IMR-90 (cell line): Measurements from ENCODE around the gene EEF2K. TPM values are rescaled to one million over a fixed set of nuclear protein-coding genes. Genes with fewer than 3 reads are reported as not detected.

ENCODE experiments used
- ATAC-seq: fragments of 200-7000 bp; cut with Tn5 transposase; 2 replicates; pipeline ENCODE4 v1.9.1; 2020; ENCODE audit warnings: low read depth, mild to moderate bottlenecking, moderate library complexity
- BruUV-seq: library from RNA; stranded (reverse); fragments of 400-500 nt; replicated peaks from 2 replicates; lab custom pipeline; 2021; lab: Mats Ljungman, UMichigan
- CTCF ChIA-PET: fragments of 300-600 bp; formaldehyde crosslinking; extraction: SDS; loops from one replicate; lab custom pipeline; 2021; ENCODE audit warnings: antibody characterized with exemption; lab: Yijun Ruan, JAX
- POLR2A ChIA-PET: fragments of 300-600 bp; sonication (Branson Sonifier 250); formaldehyde crosslinking; loops from one replicate; lab custom pipeline; 2022; ENCODE audit warnings: antibody characterized with exemption; ENCODE audit not compliant: unreplicated experiment; lab: Charles Lee
- DNase-seq: peaks from one replicate; pipeline ENCODE4 v3.0.0; 2013
- H2AFZ ChIP-seq: replicated peaks from 2 replicates; pipeline ENCODE3; 2013; ENCODE audit warnings: low read length, mild to moderate bottlenecking; ENCODE audit not compliant: poor library complexity
- H2AK5ac ChIP-seq: 2 replicates; pipeline ENCODE4 v1.6.1; 2013; ENCODE audit warnings: low read depth, low read length, inconsistent platforms
- H2AK9ac ChIP-seq: replicated peaks from 2 replicates; pipeline ENCODE3; 2013; ENCODE audit warnings: mild to moderate bottlenecking, low read depth, low read length, moderate library complexity; ENCODE audit not compliant: poor library complexity
- H2BK120ac ChIP-seq: 2 replicates; pipeline ENCODE4 v1.6.1; 2013; ENCODE audit warnings: low read depth, low read length, inconsistent platforms
- H2BK15ac ChIP-seq: 3 replicates; pipeline ENCODE4 v1.6.1; 2013; ENCODE audit warnings: low read depth, low read length, inconsistent platforms
- H2BK20ac ChIP-seq: 2 replicates; pipeline ENCODE4 v1.6.1; 2013; ENCODE audit warnings: low read depth, mild to moderate bottlenecking, inconsistent platforms, low read length, moderate library complexity
- H2BK5ac ChIP-seq: 2 replicates; pipeline ENCODE4 v1.6.1; 2013; ENCODE audit warnings: mild to moderate bottlenecking, low read depth, low read length, inconsistent platforms; ENCODE audit not compliant: poor library complexity, severe bottlenecking
- H3K14ac ChIP-seq: replicated peaks from 2 replicates; pipeline ENCODE4 v1.6.1; 2013; ENCODE audit warnings: low read depth, low read length, inconsistent platforms
- H3K18ac ChIP-seq: 2 replicates; pipeline ENCODE4 v1.6.1; 2013; ENCODE audit warnings: low read depth, low read length, control low read depth
- H3K23ac ChIP-seq: 2 replicates; pipeline ENCODE4 v1.6.1; 2013; ENCODE audit warnings: low read depth, low read length, inconsistent platforms
- H3K27ac ChIP-seq: 2 replicates; pipeline ENCODE4 v1.5.1; 2013; ENCODE audit warnings: mild to moderate bottlenecking, control low read depth, low read length; ENCODE audit not compliant: insufficient read depth
- H3K27me3 ChIP-seq: 2 replicates; pipeline ENCODE4 v1.6.1; 2013; ENCODE audit warnings: low read length; ENCODE audit not compliant: control insufficient read depth, insufficient read depth
- H3K36me3 ChIP-seq: 2 replicates; pipeline ENCODE4 v1.6.1; 2013; ENCODE audit warnings: low read length, mixed read lengths; ENCODE audit not compliant: control insufficient read depth, insufficient read depth
- H3K4ac ChIP-seq: 2 replicates; pipeline ENCODE4 v1.6.1; 2013; ENCODE audit warnings: low read depth, low read length, inconsistent platforms
- H3K4me1 ChIP-seq: 2 replicates; pipeline ENCODE4 v1.6.1; 2013; ENCODE audit warnings: low read length, mixed read lengths; ENCODE audit not compliant: control insufficient read depth, insufficient read depth
- H3K4me2 ChIP-seq: 2 replicates; pipeline ENCODE4 v1.6.1; 2013; ENCODE audit warnings: low read depth, mild to moderate bottlenecking, control low read depth, low read length, moderate library complexity
- H3K4me3 ChIP-seq: 2 replicates; pipeline ENCODE4 v1.5.1; 2013; ENCODE audit warnings: low read depth, mild to moderate bottlenecking, control low read depth, low read length, moderate library complexity; ENCODE audit not compliant: insufficient read depth
- H3K56ac ChIP-seq: 2 replicates; pipeline ENCODE4 v1.6.1; 2013; ENCODE audit warnings: low read length, inconsistent platforms; ENCODE audit not compliant: insufficient read depth; ENCODE audit errors: extremely low read depth
- H3K79me1 ChIP-seq, 2 experiments: 2 replicates each; pipeline ENCODE4 v1.6.1; 2013; ENCODE audit warnings: low read length in 2 of 2, inconsistent platforms in 1 of 2, low read depth in 1 of 2
- H3K9ac ChIP-seq: 2 replicates; pipeline ENCODE4 v1.6.1; 2013; ENCODE audit warnings: low read depth, low read length, control low read depth
- H3K9me1 ChIP-seq: 2 replicates; pipeline ENCODE4 v1.6.1; 2013; ENCODE audit warnings: low read length, inconsistent platforms; ENCODE audit not compliant: insufficient read depth
- H3K9me3 ChIP-seq: 2 replicates; pipeline ENCODE4 v1.6.1; 2013; ENCODE audit warnings: low read length; ENCODE audit not compliant: control insufficient read depth, insufficient read depth
- H4K20me1 ChIP-seq: 2 replicates; pipeline ENCODE4 v1.6.1; 2013; ENCODE audit warnings: low read length, inconsistent platforms; ENCODE audit not compliant: insufficient read depth
- H4K5ac ChIP-seq: 2 replicates; pipeline ENCODE4 v1.6.1; 2013; ENCODE audit warnings: mild to moderate bottlenecking, low read depth, low read length, control low read depth
- H4K8ac ChIP-seq, 2 experiments: 2 replicates each; pipeline ENCODE4 v1.6.1; 2013; ENCODE audit warnings: low read depth in 2 of 2, low read length in 2 of 2, control low read depth in 1 of 2, inconsistent platforms in 1 of 2
- H4K91ac ChIP-seq: 2 replicates; pipeline ENCODE4 v1.6.1; 2013; ENCODE audit warnings: low read depth, low read length, inconsistent platforms; ENCODE audit not compliant: insufficient read depth
- ELK1 ChIP-seq: fragments of 150-350 bp; IDR thresholded peaks from 2 replicates; pipeline ENCODE4 v1.6.1; 2016; ENCODE audit warnings: low read depth, mild to moderate bottlenecking, low read length, moderate library complexity, borderline replicate concordance
- MAZ ChIP-seq: IDR thresholded peaks from 2 replicates; pipeline ENCODE4 v1.6.1; 2012; ENCODE audit warnings: low read depth, mild to moderate bottlenecking, low read length, improper control_type of control experiment, moderate library complexity, borderline replicate concordance
- RCOR1 ChIP-seq: IDR thresholded peaks from 2 replicates; pipeline ENCODE4 v1.6.1; 2012; ENCODE audit warnings: mild to moderate bottlenecking, low read length, improper control_type of control experiment; ENCODE audit not compliant: insufficient replicate concordance
- SMC3 ChIP-seq: fragments of 150-350 bp; IDR thresholded peaks from 2 replicates; pipeline ENCODE4 v1.6.1; 2016; ENCODE audit warnings: low read depth, mild to moderate bottlenecking, antibody characterized with exemption, low read length, moderate library complexity
- dilution Hi-C: fragments of 300-500 bp; cut with HindIII; formaldehyde crosslinking; loops from one replicate; pipeline ENCODE4 v1.14.3; 2018; ENCODE audit warnings: low sequenced_read_pairs; ENCODE audit not compliant: unreplicated experiment
- in situ Hi-C: fragments of 300-500 bp; cut with MboI; formaldehyde crosslinking; loops from 3 replicates; pipeline ENCODE4 v1.14.3; 2019; ENCODE audit warnings: low sequenced_read_pairs, inconsistent platforms, mixed read lengths
- intact Hi-C: fragments of 100-400 bp; cut with micrococcal nuclease; formaldehyde crosslinking; loops from 2 replicates; pipeline ENCODE4 v1.10.0; 2022
- polyA plus RNA-seq, 3 experiments: library from polyadenylated mRNA; depleted of rRNA; stranded (reverse); fragments of >200 nt; gene quantifications; 2 replicates each; pipeline ENCODE4 v1.2.3, GENCODE V29; 2012; ENCODE audit warnings: low replicate concordance in 1 of 3
- total RNA-seq: library from RNA; depleted of rRNA; stranded (reverse); fragments of >200 nt; gene quantifications from 2 replicates; pipeline ENCODE4 v1.2.3, GENCODE V29; 2012

Gene EEF2K
- total and polyA plus RNA-seq, 2 of the 4 experiments (the other 2 are of a cell fraction) = 9.7 to 16.5 TPM

- H3K4me3 ChIP-seq = no peak overlapping the region
- no peaks in the 10 kb centered on the region; the same call in 1 of the 2 replicates for H3K9me1 ChIP-seq
- H4K20me1 ChIP-seq = peaks cover under 1% of the 10 kb centered on the region; the same call in 1 of the 2 replicates
- no peaks in the 10 kb centered on the region for H3K36me3 ChIP-seq
- H2BK120ac ChIP-seq = peak overlapping the region; percentile 60
- intact Hi-C loops = loop anchor here (10.0 kb wide), 1 partner anchor 208 kb away; no protein-coding TSS in a partner anchor
- H4K91ac ChIP-seq = peak overlapping the region; percentile 91
- H2BK20ac ChIP-seq = peak overlapping the region; percentile 27; the same call in 1 of the 2 replicates
- POLR2A ChIA-PET = no interaction called here
- H4K5ac ChIP-seq = no peak overlapping the region; the same call in 1 of the 2 replicates
- H3K14ac ChIP-seq = no peak overlapping the region; the same call in 1 of the 2 replicates
- no peak for ATAC-seq
- H3K4me1 ChIP-seq = peaks cover 4% of the 10 kb centered on the region; the same call in 1 of the 2 replicates
- H3K23ac ChIP-seq = no peak overlapping the region
- no peak overlapping the region for H2AFZ ChIP-seq
- no peak overlapping the region for H3K9ac ChIP-seq
- H3K18ac ChIP-seq = peak overlapping the region; percentile 16; the same call in 1 of the 2 replicates
- TF ChIP-seq MAZ = no peak
- TF ChIP-seq RCOR1 = no peak
- no peak for TF ChIP-seq ELK1
- no peak for TF ChIP-seq SMC3
- no peak overlapping the region; the same call in 2 of the 3 replicates for H2BK15ac ChIP-seq
- H3K4ac ChIP-seq = peak overlapping the region; percentile 26
- H3K56ac ChIP-seq = no peak overlapping the region; the same call in 1 of the 2 replicates
- no peak overlapping the region for H2BK5ac ChIP-seq
- no peak for DNase-seq
- no peak overlapping the region; the same call in 1 of the 2 replicates for H3K27ac ChIP-seq
- H3K9me3 ChIP-seq = no peaks in the 10 kb centered on the region
- no peak overlapping the region for H2AK5ac ChIP-seq
- no peaks in the 10 kb centered on the region for H3K79me1 ChIP-seq
- no peak overlapping the region for H2AK9ac ChIP-seq
- CTCF ChIA-PET = no interaction called here
- in situ Hi-C loops = loop anchor here (10.0 kb wide), 1 partner anchor 288 kb away; the partner anchor contains the start of genes MOSMO and PDZD9
- dilution Hi-C loops = no loop called here
- BruUV-seq = no TSS peak
- H4K8ac ChIP-seq = peak overlapping the region; percentile 29 to 64; a peak in 1 of 4 replicates
- H3K4me2 ChIP-seq = no peak overlapping the region
- H3K27me3 ChIP-seq = no peaks in the 10 kb centered on the region
Observed at GRCh38 chr16:22292320-22292719, 86.2 kb downstream of the EEF2K start.
